B cell (primary cell): Measurements from ENCODE around the gene KDM3A.

Experiments used
- EZH2 ChIP-seq: IDR thresholded peaks from 2 replicates; pipeline ENCODE4 v1.6.1; 2012; ENCODE audit warnings: borderline replicate concordance, low read depth, mild to moderate bottlenecking, moderate library complexity, low read length; ENCODE audit not compliant: insufficient read depth, poor library complexity, severe bottlenecking
- TF ChIP-seq, protein P1 (sequence below): fragments of 200-600 bp; IDR thresholded peaks from one replicate; pipeline ENCODE4 v1.8.0; 2022; ENCODE audit warnings: antibody characterized with exemption, mild to moderate bottlenecking

- no peak for TF ChIP-seq EZH2
- TF ChIP-seq, protein P1, sequence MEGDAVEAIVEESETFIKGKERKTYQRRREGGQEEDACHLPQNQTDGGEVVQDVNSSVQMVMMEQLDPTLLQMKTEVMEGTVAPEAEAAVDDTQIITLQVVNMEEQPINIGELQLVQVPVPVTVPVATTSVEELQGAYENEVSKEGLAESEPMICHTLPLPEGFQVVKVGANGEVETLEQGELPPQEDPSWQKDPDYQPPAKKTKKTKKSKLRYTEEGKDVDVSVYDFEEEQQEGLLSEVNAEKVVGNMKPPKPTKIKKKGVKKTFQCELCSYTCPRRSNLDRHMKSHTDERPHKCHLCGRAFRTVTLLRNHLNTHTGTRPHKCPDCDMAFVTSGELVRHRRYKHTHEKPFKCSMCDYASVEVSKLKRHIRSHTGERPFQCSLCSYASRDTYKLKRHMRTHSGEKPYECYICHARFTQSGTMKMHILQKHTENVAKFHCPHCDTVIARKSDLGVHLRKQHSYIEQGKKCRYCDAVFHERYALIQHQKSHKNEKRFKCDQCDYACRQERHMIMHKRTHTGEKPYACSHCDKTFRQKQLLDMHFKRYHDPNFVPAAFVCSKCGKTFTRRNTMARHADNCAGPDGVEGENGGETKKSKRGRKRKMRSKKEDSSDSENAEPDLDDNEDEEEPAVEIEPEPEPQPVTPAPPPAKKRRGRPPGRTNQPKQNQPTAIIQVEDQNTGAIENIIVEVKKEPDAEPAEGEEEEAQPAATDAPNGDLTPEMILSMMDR: no peak
These were observed 82.3 kb downstream of the KDM3A start for GRCh38 chr2:86523491-86523890.
